ENCODE data around the gene TTC27. TPM values are rescaled to one million over a fixed set of nuclear protein-coding genes. Genes with fewer than 3 reads are reported as not detected.

The TTC27 gene
- total RNA-seq, 1 experiment from 2014 or later: 25.1 TPM

GRCh38 chr2:32801741-32802140 lies 173.9 kb downstream of the TTC27 start (continued):
- no peak for TF ChIP-seq TCF7 (CRISPR knock-in tag; IDR thresholded peaks at IDR 0.05; ENCODE audit: low read depth)

DNA sequence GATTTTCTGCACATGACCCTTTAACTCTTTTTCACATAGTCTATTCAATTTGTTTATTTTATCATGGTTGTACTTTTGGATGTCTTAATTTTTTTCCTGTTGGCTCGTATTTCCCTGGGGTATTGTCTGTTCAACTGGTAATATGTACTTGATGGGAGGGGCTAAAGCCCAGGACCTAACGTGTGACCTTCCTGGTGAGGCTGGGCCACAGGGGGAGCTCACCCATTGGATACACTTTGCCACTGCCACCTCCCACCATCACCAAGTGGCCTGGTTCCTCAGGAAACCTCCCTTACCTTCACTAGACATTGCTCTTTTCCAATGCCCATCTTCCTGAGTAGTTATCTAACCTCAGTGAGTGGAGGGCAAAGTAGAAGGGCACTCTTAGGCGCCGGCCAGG lies 175.0 kb downstream of the TTC27 start:
- no peaks in the 10 kb centered on the region for H3K9me3 Mint-ChIP-seq
- H3K4me3 Mint-ChIP-seq: no peak overlapping the region
- no peaks in the 10 kb centered on the region for H3K36me3 Mint-ChIP-seq
- ATAC-seq (peak; percentile 69), DNase-seq (ENCODE audit: low spot score) (no peak)
- H3K4me1 Mint-ChIP-seq: no peaks in the 10 kb centered on the region
- ChIA-PET CTCF (interaction anchor here (1.4 kb wide), 1 partner anchor 780 kb away, joined by 3 read pairs; no protein-coding TSS in a partner anchor), POLR2A (no interaction called here)
- no peak for TF ChIP-seq HMGA2 (CRISPR knock-in tag; IDR thresholded peaks at IDR 0.05)
- no peak for TF ChIP-seq NR2C2 (CRISPR knock-in tag; IDR thresholded peaks at IDR 0.05)
- TF ChIP-seq MLX (CRISPR knock-in tag; IDR thresholded peaks at IDR 0.05): no peak
- no peak for TF ChIP-seq ELF4 (CRISPR knock-in tag; IDR thresholded peaks at IDR 0.05; ENCODE audit: low read depth)
- TF ChIP-seq NR1H2 (CRISPR knock-in tag; IDR thresholded peaks at IDR 0.05): no peak
- TF ChIP-seq ZNF263 (CRISPR knock-in tag; IDR thresholded peaks at IDR 0.05; ENCODE audit: low read depth): no peak
- no peak overlapping the region for H3K27ac Mint-ChIP-seq
- no peaks in the 10 kb centered on the region for H3K27me3 Mint-ChIP-seq (ENCODE audit: low read depth)

DNA sequence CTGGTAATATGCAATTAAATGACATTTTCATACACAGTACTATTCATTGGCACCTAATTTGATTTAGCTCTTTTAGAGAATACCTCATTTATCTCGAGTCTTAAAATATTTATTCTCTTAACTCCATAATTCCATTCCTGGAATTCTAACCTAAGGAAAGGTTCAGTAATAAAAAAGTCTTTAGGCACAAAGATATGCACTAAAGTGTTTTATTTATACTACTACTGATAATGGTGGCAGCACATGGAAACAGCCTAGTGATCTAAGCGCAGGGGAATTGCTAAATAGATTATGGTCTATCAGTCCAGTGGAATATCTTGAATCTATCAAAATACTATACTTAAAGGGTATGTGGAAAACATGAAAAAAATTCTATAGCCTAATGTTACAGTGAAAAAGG lies 176.4 kb downstream of the TTC27 start:
- DNase-seq (ENCODE audit: low spot score) (no peak), ATAC-seq (no peak)
- Mint-ChIP-seq H3K9me3 (no peaks in the 10 kb centered on the region), H3K27ac (no peak overlapping the region), H3K36me3 (no peaks in the 10 kb centered on the region), H3K4me1 (no peaks in the 10 kb centered on the region), H3K4me3 (no peak overlapping the region), H3K27me3 (ENCODE audit: low read depth) (no peaks in the 10 kb centered on the region)
- ChIA-PET POLR2A (interaction anchor here (0.7 kb wide), 1 partner anchor 556 kb away, joined by 3 read pairs; no protein-coding TSS in a partner anchor), CTCF (interaction anchor here (0.8 to 1.4 kb wide), 2 partner anchors 12 to 779 kb away, joined by 3 read pairs; no protein-coding TSS in a partner anchor)
- TF ChIP-seq ZNF425 (CRISPR knock-in tag; conservative IDR thresholded peaks at IDR 0.05) (no peak), E2F5 (CRISPR knock-in tag; IDR thresholded peaks at IDR 0.05) (no peak), ZBTB21 (CRISPR knock-in tag; IDR thresholded peaks at IDR 0.05; ENCODE audit: borderline replicate concordance) (no peak), CBFB (CRISPR knock-in tag; IDR thresholded peaks at IDR 0.05; ENCODE audit: low read depth) (no peak), ZNF317 (CRISPR knock-in tag; IDR thresholded peaks at IDR 0.05; ENCODE audit: borderline replicate concordance, low read depth) (no peak), RELA (CRISPR knock-in tag; IDR thresholded peaks at IDR 0.05; ENCODE audit: borderline replicate concordance) (no peak), NR1H2 (CRISPR knock-in tag; IDR thresholded peaks at IDR 0.05) (no peak), ELF4 (CRISPR knock-in tag; IDR thresholded peaks at IDR 0.05; ENCODE audit: low read depth) (no peak), TP53 (CRISPR knock-in tag; IDR thresholded peaks at IDR 0.05) (no peak), MLX (CRISPR knock-in tag; IDR thresholded peaks at IDR 0.05) (no peak), GABPB1 (CRISPR knock-in tag; IDR thresholded peaks at IDR 0.05) (no peak), ATF2 (CRISPR knock-in tag; IDR thresholded peaks at IDR 0.05; ENCODE audit: borderline replicate concordance, low read depth) (no peak)
- TF ChIP-seq, protein P1, sequence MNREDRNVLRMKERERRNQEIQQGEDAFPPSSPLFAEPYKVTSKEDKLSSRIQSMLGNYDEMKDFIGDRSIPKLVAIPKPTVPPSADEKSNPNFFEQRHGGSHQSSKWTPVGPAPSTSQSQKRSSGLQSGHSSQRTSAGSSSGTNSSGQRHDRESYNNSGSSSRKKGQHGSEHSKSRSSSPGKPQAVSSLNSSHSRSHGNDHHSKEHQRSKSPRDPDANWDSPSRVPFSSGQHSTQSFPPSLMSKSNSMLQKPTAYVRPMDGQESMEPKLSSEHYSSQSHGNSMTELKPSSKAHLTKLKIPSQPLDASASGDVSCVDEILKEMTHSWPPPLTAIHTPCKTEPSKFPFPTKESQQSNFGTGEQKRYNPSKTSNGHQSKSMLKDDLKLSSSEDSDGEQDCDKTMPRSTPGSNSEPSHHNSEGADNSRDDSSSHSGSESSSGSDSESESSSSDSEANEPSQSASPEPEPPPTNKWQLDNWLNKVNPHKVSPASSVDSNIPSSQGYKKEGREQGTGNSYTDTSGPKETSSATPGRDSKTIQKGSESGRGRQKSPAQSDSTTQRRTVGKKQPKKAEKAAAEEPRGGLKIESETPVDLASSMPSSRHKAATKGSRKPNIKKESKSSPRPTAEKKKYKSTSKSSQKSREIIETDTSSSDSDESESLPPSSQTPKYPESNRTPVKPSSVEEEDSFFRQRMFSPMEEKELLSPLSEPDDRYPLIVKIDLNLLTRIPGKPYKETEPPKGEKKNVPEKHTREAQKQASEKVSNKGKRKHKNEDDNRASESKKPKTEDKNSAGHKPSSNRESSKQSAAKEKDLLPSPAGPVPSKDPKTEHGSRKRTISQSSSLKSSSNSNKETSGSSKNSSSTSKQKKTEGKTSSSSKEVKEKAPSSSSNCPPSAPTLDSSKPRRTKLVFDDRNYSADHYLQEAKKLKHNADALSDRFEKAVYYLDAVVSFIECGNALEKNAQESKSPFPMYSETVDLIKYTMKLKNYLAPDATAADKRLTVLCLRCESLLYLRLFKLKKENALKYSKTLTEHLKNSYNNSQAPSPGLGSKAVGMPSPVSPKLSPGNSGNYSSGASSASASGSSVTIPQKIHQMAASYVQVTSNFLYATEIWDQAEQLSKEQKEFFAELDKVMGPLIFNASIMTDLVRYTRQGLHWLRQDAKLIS (CRISPR knock-in tag; IDR thresholded peaks at IDR 0.05; ENCODE audit: borderline replicate concordance): no peak
- TF ChIP-seq, protein P2, sequence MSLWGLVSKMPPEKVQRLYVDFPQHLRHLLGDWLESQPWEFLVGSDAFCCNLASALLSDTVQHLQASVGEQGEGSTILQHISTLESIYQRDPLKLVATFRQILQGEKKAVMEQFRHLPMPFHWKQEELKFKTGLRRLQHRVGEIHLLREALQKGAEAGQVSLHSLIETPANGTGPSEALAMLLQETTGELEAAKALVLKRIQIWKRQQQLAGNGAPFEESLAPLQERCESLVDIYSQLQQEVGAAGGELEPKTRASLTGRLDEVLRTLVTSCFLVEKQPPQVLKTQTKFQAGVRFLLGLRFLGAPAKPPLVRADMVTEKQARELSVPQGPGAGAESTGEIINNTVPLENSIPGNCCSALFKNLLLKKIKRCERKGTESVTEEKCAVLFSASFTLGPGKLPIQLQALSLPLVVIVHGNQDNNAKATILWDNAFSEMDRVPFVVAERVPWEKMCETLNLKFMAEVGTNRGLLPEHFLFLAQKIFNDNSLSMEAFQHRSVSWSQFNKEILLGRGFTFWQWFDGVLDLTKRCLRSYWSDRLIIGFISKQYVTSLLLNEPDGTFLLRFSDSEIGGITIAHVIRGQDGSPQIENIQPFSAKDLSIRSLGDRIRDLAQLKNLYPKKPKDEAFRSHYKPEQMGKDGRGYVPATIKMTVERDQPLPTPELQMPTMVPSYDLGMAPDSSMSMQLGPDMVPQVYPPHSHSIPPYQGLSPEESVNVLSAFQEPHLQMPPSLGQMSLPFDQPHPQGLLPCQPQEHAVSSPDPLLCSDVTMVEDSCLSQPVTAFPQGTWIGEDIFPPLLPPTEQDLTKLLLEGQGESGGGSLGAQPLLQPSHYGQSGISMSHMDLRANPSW (CRISPR knock-in tag; conservative IDR thresholded peaks at IDR 0.05; ENCODE audit: low read depth): no peak

All from WTC11 (cell line).